ENCODE results near the gene PLXDC2.

GRCh38 chr10:19815036-19815730 lies 1.0 kb upstream of the PLXDC2 start:
- TF ChIP-seq CTCF (IDR thresholded peaks at IDR 0.05) (no peak), POLR2A (IDR thresholded peaks at IDR 0.05) (no peak)
